Superior temporal gyrus (tissue), 1 donor: ENCODE results near the gene NEU2.
"Not testable (repeated sequence)": the region's sequence is repeated elsewhere in the genome, so short reads cannot be mapped to it uniquely, and the experiment has no call there.

Source experiments
- DNase-seq: peaks from one replicate; pipeline ENCODE4 v3.0.0-alpha.2; 2016; ENCODE audit errors: extremely low spot score

NEU2 gene

GRCh38 chr2:233010569-233011267, 21.8 kb upstream of the NEU2 start:
- DNase-seq, result no peak

DNA sequence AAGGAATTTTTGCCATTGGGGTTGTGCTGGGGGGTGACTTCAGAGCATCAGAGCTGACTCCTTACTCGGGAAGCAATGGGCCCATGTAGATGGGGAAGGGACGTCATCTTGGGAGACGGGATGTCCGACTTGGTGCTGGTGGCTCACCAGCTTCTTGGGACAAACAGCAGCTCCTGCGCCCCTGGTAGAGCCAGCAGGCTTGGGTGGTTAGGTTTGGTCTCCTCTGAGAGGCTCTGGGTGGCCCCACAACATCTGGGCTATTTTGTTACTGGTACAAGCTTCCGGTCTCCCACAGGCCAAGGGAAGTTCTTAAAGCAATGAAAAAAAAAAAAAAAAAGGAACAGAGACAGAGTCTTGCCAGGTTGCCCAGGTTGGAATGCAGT, 21.2 kb upstream of the NEU2 start:
- DNase-seq, result no peak

- DNase-seq, result no peak
Measured at GRCh38 chr2:233011702-233012131, 20.8 kb upstream of the NEU2 start.

- no peak for DNase-seq
Measured at GRCh38 chr2:233012301-233012971, 20.0 kb upstream of the NEU2 start.

DNA sequence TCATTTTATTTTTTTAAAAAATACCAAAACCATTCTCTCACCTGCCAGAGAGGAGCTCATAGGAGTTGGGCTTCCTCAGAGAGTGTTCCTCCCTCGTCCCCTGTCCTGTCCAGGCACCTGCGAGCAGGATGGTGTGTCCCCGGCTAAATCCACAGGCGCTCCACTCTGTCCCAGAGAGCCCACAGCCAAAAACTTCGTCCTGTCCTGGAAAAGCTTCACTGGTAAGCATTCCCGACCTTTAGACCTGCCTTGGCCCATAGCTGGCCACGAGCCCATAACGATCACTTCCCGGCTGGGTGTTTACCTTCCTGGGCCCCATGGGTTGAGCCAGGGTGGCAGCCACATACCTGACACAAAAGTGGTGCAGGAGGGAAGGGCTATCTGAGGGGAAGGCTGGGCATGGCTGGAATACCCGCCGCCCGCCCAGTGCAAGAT, 19.4 kb upstream of the NEU2 start, which contains the start of gene NGEF:
NGEF (minus strand) TSS at position 230 of the 435 bp plus-strand sequence. CDS start 38,366 bp downstream, outside the sequence.
- DNase-seq, result no peak

GRCh38 chr2:233013650-233014049, 18.8 kb upstream of the NEU2 start:
- no peak for DNase-seq

DNA sequence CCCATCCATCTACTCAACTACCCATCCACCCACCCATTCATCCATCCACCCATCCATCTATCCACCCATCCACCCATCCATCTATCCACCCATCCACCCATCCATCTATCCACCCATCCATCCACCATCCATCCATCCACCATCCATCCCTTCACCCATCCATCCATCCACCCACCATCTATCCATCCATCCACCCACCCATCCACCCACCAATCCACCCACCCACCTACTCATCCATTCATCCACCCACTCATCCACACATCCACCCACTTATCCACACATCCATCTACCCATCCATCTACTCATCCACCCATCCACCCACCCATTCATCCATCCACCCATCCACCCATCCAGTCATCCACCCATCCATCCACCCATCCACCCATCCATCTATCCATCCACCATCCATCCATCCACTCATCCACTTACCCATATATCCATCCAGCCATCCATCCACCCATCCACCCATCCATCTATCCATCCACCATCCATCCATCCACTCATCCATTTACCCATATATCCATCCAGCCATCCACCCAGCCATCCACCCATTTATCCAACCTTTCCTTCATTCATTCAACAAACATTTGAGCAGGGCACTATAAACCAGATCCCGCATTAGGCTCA, 17.3 kb upstream of the NEU2 start:
- DNase-seq, result no peak

DNA sequence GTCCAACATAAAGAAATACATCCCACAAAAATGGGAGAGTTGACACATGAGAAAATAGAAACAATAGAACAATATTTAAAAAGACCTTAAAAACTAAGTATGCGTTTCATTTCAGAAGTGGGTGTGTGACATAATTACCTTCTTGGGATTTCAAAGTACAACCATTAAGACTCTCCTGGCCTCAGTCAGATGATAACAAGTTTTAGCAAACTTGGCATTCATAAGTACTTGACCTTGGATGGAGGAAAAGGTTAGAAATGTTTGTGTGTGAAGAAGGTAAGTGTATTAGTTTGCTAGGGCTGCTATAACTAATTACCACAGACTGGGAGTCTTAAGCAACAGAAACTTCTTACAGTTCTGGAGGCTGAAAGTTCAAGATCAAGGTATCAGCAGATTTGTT, 14.5 kb upstream of the NEU2 start:
- no peak for DNase-seq

GRCh38 chr2:233019610-233020009, 12.9 kb upstream of the NEU2 start:
- DNase-seq, result not testable (repeated sequence)

DNA sequence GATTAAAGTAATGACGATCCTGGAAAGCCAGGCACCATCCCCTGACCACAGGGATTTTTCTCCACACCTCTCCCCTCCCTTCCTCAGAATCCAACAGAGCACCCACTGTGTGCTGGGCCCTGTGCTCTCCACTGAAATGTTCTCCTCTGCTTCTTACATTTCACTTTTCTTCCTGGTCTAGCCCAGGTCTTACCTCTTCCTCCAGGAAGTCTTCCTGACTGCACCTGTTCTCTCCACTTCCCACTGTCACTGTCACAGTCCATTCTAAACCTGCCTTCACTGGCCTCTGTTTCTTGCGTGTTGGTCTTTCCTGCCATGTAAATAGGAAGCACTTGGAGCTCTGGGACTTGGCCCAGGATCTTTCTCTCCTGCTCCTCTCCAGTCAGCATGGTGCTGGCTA, 12.0 kb upstream of the NEU2 start:
- DNase-seq, result no peak

DNA sequence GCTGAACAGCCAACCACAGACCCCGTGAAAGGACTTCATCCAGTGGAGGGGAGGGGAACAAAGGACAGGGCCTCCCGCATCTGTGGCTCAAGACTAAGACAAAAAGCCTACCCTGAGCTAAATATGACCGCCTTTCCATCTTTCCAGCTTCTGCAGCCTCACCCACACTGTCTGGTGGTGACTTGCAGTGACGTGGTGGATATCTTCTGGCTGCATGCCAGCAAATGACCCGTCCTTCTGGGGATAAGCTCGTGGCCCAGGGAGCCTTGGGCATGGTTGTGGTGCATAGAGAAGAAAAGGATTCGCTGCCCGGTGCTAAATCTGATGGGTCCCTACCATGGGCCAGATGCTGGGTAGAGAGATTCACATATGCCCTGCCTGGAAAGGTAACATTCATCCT, 10.7 kb upstream of the NEU2 start:
- no peak for DNase-seq

DNA sequence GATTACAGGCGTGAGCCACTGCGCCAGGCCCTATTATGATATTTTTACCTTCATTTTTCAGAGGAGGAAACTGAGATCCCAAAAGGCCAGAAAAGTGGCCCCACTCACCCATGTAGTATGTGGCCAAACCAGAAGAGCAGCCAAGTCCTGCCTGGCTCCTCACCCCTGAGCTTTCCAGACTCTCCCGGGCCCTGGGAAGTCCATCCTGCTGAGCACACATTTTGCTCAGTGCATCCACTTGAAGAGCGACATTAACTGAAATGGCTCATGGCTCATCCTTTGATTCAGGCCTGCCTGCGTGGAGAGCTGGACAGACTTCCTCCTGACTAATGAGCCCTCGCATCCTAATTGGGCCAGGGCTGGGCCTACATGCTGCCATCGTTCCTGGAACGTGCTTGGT, 9.9 kb upstream of the NEU2 start:
- DNase-seq, result no peak

- DNase-seq, result no peak
Measured at GRCh38 chr2:233023007-233023760, 9.3 kb upstream of the NEU2 start.

DNA sequence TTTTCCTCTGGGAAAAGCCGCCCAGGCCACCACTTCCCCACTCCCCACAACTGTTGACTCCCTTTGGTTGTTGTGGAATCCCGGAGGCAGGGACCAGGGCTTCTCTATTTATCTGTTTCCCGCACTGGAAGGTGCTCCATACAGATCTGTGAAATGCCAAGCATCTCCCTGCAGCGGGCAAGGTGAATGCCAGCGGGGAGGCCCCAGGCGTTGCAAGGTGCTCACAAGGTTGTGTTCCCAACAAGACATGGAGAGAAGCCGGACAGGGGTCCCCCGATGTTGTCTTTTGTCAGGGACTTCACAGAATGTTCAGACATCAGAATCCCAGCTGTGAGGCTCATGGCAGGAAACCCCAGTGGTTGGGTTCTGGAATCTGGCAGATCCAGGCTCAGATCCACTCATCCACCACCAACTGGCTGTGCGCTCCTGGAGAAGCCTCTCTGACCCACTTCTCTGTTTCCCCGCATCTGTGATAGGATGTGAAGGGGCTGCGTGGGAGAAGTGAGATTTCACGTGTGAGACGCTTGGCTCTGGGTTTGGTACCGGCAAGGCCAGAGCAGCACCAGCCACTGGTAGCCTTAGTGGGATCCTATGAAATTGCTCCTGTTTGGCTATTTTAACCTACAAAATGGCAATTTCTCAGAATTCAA, 8.6 kb upstream of the NEU2 start:
- DNase-seq, result no peak

- no peak for DNase-seq
Measured at GRCh38 chr2:233025706-233026105, 6.8 kb upstream of the NEU2 start.

GRCh38 chr2:233026198-233026813, 6.2 kb upstream of the NEU2 start:
- DNase-seq, result no peak

- no peak for DNase-seq
Measured at GRCh38 chr2:233029321-233029720, 3.2 kb upstream of the NEU2 start.

DNA sequence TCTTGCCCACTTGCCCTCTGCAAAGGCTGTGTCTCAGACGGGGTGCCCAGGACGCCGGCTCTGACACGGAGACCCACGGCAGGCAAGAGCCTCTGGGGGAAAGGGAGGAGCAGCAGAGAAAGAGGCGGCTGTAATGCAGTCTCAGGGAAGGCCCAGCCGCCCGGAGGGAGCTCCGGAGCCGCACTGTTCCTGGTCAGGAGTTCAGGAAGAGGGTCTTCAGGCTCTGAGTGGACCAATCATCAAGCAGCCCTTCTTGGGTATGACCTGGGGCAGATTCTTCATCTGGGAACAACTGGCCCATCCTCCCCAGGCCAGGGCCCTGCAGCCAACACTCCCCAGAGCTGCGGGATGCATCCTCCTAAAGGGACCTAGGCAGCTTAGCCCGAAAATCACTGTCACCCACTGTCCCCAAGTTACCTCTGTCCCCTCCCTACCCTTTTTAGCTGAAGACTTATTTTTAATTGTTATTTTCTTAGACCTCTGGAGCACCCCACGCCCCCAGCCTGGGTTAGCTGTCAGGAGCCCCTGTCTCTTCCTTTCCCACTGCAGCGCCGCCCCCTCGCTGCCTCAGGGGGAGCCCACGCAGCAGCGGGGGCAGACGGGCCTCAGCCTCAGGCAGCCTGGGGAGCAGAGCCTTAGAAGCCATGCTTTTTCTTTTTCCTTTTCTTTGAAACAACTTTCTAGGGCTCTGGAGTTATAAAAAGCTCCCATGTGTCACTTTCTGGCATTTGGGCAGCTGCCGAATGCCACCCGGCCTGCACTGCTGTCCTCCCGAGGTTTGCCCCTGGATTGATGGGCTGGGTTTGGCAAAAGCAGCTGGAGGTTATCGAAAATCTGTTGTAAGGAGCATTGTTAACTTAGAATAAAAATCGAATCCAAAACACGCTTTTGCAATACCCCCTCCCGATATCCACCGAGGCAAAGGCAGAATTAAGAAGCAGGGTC, 644 bp upstream of the NEU2 start:
- no peak for DNase-seq

DNA sequence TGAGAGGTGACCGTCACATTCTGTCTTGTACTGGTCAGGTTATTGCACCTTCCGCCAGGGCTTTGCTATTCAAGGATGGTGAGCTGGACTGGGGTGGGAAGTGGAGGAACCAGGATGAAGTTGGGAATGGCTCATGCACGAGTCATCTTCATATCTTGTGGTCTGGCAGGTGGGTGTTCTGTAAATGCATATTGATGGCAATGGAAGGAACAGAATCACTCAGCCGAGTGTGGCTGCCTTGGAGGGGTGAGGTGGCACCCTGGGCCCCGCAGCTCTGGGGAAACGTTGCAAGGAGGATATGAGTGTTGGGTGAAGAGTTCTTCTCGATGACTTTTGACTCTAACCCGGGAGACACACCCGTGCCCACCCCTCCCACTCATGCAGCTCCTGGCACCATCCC, 1.2 kb downstream of the NEU2 start:
- DNase-seq, result no peak
